Occipital lobe (tissue), 2 donors: ENCODE measurements around the gene MEIS3. TPM values are rescaled to one million over a fixed set of nuclear protein-coding genes. Genes with fewer than 3 reads are reported as not detected.
"Not testable (repeated sequence)": the region's sequence is repeated elsewhere in the genome, so short reads cannot be mapped to it uniquely, and the experiment has no call there.

Experiments
- DNase-seq: peaks from one replicate; lab custom pipeline; 2025; lab: John Stamatoyannopoulos, UW
- total RNA-seq: library from RNA; depleted of rRNA; stranded (reverse); fragments of >200 nt; gene quantifications from one replicate; pipeline ENCODE4 v1.2.3, GENCODE V29; 2014

The MEIS3 gene
- total RNA-seq, 1 donor from 2014 or later: 74.6 TPM

- DNase-seq: not testable (repeated sequence)
Observed at GRCh38 chr19:47387623-47388022, 31.7 kb downstream of the MEIS3 start.

GRCh38 chr19:47386582-47386981, 32.7 kb downstream of the MEIS3 start:
- not testable (repeated sequence) for DNase-seq

GRCh38 chr19:47384533-47384932, 34.8 kb downstream of the MEIS3 start:
- DNase-seq: not testable (repeated sequence)

- not testable (repeated sequence) for DNase-seq
Observed at GRCh38 chr19:47383890-47384289, 35.4 kb downstream of the MEIS3 start.

GRCh38 chr19:47381653-47382279, 37.6 kb downstream of the MEIS3 start:
- DNase-seq: no peak

GRCh38 chr19:47381121-47381520, 38.2 kb downstream of the MEIS3 start:
- DNase-seq: no peak

GRCh38 chr19:47380559-47380958, 38.8 kb downstream of the MEIS3 start:
- DNase-seq: no peak

- peak; percentile 79 for DNase-seq
Observed at GRCh38 chr19:47379381-47379938, 39.9 kb downstream of the MEIS3 start.

GRCh38 chr19:47378246-47378645, 41.1 kb downstream of the MEIS3 start:
- no peak for DNase-seq

- DNase-seq: no peak
Observed at GRCh38 chr19:47377801-47378200, 41.5 kb downstream of the MEIS3 start.

GRCh38 chr19:47377208-47377701, 42.1 kb downstream of the MEIS3 start:
- DNase-seq: no peak

GRCh38 chr19:47376589-47377144, 42.7 kb downstream of the MEIS3 start:
- DNase-seq: no peak

- DNase-seq: no peak
Observed at GRCh38 chr19:47375694-47376588, 43.4 kb downstream of the MEIS3 start.

GRCh38 chr19:47374876-47375693, 44.2 kb downstream of the MEIS3 start:
- no peak for DNase-seq

GRCh38 chr19:47373246-47374240, 45.8 kb downstream of the MEIS3 start:
- DNase-seq: no peak

GRCh38 chr19:47372603-47373002, 46.7 kb downstream of the MEIS3 start:
- DNase-seq: no peak

- no peak for DNase-seq
Observed at GRCh38 chr19:47371261-47371660, 48.1 kb downstream of the MEIS3 start.

- no peak for DNase-seq
Observed at GRCh38 chr19:47370045-47370611, 49.2 kb downstream of the MEIS3 start.

GRCh38 chr19:47365455-47365854, 53.9 kb downstream of the MEIS3 start:
- DNase-seq: not testable (repeated sequence)
